T1000 (cell line): Measurements from ENCODE around the gene UBE2C.
A peak's percentile ranks its signal among the peaks of the same experiment; 100 is the strongest.
"Not testable (repeated sequence)": the region's sequence is repeated elsewhere in the genome, so short reads cannot be mapped to it uniquely, and the experiment has no call there.

Source experiments
- DNase-seq: peaks from one replicate; lab custom pipeline; 2025; ENCODE audit warnings: mixed read lengths; lab: John Stamatoyannopoulos, UW

The UBE2C gene

GRCh38 chr20:45812157-45813005 lies at the start of gene UBE2C:
TSS of gene UBE2C (plus strand) at chr20:45812644. CDS start at chr20:45812696, 52 bp downstream.
- DNase-seq, result peak; percentile 99

GRCh38 chr20:45764618-45765282 lies 47.7 kb upstream of the UBE2C start:
- DNase-seq, result not testable (repeated sequence)

GRCh38 chr20:45765307-45765875 lies 47.1 kb upstream of the UBE2C start:
- DNase-seq, result no peak

DNA sequence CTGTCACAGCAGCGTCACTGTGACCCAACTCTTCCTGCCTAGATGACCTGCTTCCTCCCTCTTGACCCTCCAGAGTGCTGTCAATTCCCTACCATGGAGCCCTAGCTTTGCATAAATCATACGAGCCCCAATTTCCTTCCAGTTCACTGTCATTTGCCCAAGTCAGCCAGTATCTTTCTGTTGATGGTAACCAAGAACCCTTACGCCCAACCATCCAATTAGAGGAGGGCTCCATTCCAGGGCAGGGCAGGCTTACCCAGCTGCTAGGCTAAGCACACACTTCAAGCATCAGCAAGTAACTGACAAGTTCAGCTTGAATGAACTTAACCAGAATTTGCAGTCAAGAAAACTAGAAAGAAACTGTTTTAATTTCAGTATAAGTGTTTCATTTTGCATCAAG lies 46.5 kb upstream of the UBE2C start:
- no peak for DNase-seq

DNA sequence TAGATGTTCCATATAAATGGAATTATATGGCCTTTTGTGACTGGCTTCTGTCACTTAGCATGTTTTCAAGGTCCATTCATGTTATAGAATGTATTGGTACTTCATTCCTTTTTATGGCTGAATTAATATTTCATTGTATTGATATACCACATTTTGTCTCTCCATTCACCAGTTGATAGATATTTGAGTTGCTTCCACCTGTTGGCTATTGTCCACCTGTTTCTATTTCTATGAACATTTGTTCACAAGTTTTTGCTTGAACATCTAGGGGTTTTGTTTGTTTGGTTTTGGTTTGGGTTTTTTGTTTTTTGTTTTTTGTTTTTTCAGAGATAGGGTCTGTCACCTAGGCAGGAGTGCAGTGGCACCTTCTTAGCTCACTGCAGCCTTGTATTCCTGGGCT lies 44.0 kb upstream of the UBE2C start:
- no peak for DNase-seq

DNA sequence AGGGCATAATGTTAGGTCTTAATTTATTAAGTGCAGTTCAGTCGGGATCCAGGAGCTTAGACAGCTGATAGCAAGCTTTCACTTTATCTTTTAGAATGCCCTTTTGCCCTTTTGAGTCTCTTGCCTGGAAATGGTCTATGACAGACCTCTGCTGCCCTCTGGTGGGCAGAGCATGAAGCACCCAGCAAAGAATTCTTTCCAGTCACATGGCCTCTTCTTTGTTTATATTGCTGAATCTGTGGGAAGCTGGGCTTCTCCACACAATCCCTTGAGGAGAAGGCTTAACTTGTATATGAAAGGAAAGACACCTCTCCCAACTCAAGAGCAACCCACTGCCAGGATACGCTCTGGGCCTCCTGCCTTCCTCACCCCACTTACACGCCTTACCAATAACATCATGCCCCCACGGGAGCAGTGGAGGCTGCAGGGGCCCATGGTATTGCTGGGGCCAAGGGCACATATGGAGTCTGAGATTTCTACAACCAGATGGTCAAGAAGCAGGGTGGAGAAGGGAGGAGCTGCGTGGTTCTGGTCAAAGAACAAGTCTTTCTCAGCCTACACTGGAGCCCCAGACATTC lies 41.2 kb upstream of the UBE2C start:
- peak; percentile 72 for DNase-seq

DNA sequence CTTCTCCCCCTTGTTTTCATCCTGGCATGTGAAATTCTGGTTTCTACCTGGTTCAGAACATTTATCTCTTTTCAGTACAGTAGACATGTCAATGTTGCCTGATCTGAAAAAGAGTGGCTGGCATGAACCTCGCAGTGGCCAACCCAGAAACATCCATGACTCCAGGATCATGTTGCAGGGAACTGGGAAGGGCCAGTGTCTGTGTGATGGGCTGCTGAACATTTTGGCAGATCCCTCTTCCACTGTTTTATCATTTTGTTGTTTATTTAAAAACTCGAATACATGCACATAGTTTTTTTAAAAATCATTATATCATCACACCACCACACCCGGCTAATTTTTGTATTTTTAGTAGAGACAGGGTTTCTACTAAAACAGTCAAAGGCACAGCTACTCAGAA lies 39.8 kb upstream of the UBE2C start:
- no peak for DNase-seq

GRCh38 chr20:45774945-45775344 lies 37.5 kb upstream of the UBE2C start:
- DNase-seq, result no peak

GRCh38 chr20:45775411-45775810 lies 37.0 kb upstream of the UBE2C start:
- DNase-seq, result no peak

- no peak for DNase-seq
These were observed 35.5 kb upstream of the UBE2C start for GRCh38 chr20:45776931-45777330.

GRCh38 chr20:45779011-45779915 lies 33.2 kb upstream of the UBE2C start:
- peak; percentile 98 for DNase-seq

DNA sequence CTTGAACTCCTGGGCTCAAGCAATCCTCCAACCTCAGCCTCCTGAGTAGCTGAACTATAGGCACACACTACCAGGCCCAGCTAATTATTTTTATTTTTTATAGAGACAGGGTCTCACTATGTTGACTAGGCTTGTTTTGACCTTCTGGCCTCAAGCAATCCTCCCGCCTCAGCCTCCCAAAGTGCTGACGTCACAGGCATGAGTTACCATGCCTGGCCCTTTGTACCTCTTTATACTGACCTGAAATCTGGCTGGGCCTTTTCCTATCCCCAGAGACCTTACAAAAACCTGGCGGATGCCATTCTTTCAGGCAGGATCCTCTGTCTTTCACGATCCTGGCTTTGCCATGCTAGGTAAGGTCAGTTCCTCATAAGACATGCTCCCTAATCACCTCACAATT lies 32.3 kb upstream of the UBE2C start:
- no peak for DNase-seq

DNA sequence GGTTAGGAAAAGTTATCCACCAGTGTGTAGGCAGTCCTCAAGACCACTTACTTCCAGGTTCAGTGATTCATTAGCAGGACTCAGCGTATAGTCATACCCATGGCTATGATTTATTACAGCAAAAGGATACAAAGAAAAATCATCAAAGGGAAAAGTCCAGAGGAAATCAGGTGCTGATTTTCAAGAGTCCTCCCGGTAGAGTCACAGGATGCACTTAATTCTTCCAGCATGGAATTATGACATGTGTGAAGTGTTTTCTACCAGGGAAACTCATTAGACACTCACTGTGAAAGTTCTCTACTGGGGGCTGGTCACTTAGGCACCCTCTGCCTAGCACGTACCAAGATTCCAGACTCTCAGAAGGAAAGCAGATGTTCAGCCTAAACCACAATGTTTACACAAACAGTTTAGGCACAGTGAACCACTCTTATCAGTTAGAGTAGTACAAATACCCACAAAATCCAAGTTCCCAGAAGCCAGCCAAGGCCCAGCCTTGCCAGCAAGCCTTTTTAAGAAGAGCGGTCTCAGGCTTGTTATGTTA lies 31.0 kb upstream of the UBE2C start:
- peak; percentile 56 for DNase-seq

DNA sequence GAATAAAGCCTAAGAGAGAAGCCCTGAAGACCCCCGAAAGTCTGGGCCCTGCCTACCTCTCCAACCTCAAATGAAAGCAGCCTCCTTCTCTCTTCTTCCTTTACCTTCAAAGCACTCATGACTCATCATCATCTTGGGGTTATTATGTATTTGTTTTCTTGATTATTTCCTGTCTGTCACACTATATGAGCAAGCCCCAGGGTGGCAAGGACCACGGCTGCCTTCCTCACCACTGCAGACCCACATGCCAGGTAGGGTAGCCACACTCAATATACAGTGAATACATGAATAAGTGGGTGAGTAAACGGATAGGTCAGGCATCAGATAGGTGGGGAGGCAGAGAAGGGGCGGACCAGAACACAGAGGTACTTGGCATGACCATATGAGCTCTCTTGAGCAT lies 29.6 kb upstream of the UBE2C start:
- DNase-seq, result peak; percentile 26

GRCh38 chr20:45783656-45784294 lies 28.7 kb upstream of the UBE2C start:
- DNase-seq, result no peak

DNA sequence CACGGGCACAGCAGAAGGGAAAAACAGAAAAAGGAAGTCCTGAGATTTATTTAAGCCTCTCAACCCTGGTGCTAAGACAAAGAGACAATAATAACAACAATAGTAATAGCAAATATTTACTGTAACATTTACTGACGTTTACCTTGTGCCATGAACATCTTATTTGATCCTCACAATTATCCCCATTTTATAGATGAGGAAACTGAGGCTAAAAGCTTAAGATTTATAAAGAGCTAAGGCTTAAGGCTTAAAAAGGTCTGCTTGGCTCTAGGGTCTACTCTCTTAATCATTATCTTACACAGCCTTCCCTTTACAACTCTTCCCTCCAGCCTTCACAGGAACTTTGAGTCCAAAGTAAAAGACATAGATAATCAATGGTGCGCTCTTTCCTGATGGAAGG lies 24.1 kb upstream of the UBE2C start:
- DNase-seq, result no peak

DNA sequence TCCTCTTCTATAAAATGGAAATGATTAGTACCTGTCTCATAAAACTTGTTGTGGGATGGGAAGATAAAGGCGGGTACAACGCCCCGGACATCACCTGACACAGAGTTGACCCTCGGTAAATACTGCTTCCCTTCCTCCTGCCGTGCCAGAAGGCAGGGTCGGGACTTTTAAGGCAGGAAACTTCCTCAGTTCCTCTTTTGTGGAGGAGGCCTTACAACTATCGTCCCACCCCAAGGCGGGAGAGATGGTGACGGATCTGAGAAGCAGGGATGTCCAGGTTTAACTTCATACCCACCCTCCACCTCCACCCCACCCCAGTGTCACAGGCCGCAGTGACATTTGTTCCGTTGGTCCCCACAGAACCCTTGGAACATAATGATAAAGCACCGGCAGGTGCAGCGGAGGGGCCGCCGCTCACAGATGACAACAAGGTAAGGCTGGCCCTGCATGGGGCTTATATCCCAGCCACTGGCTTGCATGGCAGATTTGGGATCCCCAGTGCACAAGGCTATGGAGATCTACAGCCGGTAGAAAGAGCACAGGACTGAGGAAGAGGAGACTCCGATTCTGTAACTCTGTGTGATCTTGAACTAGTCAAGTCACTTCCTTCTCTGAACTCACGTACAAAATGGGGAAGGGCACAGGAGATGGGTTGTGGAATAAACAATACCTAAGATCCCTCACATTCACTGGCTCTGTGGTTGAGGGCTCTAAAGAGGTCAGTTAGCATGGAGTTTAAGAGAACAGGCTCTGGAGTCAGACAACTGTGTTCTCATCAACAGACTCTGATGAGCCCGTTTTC lies 19.9 kb upstream of the UBE2C start:
- no peak for DNase-seq

DNA sequence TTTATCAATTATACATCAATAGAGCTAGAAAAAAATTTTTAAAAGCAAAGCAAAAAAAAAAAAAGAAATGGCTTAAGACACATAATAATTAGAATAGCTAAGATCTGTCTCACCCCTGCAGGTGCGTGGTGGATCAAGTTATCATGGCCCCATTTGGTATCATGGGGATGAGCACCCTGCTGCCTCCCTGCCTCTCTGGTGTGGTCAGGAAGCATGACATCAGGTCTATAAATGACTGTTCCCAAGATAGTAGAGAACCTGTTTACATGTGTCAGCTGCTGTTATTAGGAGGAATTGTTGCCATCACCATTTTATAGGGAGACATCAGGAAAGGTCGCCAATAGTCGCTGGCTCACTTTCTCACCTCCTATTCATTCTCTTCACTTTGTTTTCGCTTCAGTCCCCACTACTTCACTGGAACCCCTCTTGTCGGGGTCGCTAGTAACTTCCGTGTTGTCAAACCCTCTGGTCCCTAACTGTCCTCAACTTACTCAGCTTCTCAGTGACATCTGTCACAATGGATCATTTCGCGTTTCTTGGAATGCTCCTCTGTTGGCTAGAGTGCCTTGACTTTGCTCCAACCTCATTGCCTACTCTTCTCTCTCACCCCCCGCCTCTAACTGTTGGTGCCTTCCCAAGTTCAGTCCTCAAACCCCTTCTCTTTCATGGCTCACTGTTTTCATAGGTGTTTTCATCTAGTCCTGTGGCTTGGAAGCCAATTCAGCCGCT lies 15.9 kb upstream of the UBE2C start:
- DNase-seq, result no peak

DNA sequence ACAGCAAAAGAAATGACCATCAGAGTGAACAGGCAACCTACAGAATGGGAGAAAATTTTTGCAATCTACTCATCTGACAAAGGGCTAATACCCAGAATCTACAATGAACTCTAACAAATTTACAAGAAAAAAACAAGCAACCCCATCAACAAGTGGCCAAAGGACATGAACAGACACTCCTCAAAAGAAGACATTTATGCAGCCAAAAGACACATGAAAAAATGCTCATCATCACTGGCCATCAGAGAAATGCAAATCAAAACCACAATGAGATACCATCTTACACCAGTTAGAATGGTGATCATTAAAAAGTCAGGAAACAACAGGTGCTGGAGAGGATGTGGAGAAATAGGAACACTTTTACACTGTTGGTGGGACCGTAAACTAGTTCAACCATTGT lies 14.9 kb upstream of the UBE2C start:
- DNase-seq, result not testable (repeated sequence)
